Non-pigmented ciliary epithelial cell (primary cell): ENCODE results near the gene RABGAP1L.
"Not testable (repeated sequence)": the region's sequence is repeated elsewhere in the genome, so short reads cannot be mapped to it uniquely, and the experiment has no call there.

Experiments used
- DNase-seq: peaks from one replicate; pipeline ENCODE4 v3.0.0-alpha.2; 2010; ENCODE audit warnings: low read depth

RABGAP1L gene

GRCh38 chr1:174296309-174296708 is 137.0 kb downstream of the RABGAP1L start:
- DNase-seq, result no peak

- no peak for DNase-seq
These were observed 138.0 kb downstream of the RABGAP1L start for GRCh38 chr1:174297351-174297750.

- DNase-seq, result no peak
These were observed 142.2 kb downstream of the RABGAP1L start for GRCh38 chr1:174301295-174302077.

GRCh38 chr1:174308604-174309003 is 149.3 kb downstream of the RABGAP1L start:
- DNase-seq, result no peak

GRCh38 chr1:174309490-174309889 is 150.2 kb downstream of the RABGAP1L start:
- DNase-seq, result no peak

- DNase-seq, result no peak
These were observed 155.1 kb downstream of the RABGAP1L start for GRCh38 chr1:174314433-174314832.

GRCh38 chr1:174315239-174315638 is 155.9 kb downstream of the RABGAP1L start:
- no peak for DNase-seq

GRCh38 chr1:174320897-174321296 is 161.6 kb downstream of the RABGAP1L start:
- DNase-seq, result not testable (repeated sequence)

GRCh38 chr1:174322202-174322862 is 163.0 kb downstream of the RABGAP1L start:
- no peak for DNase-seq

- DNase-seq, result no peak
These were observed 165.2 kb downstream of the RABGAP1L start for GRCh38 chr1:174324493-174324892.

- no peak for DNase-seq
These were observed 165.6 kb downstream of the RABGAP1L start for GRCh38 chr1:174324939-174325338.

GRCh38 chr1:174326278-174326677 is 167.0 kb downstream of the RABGAP1L start:
- no peak for DNase-seq

- DNase-seq, result no peak
These were observed 174.1 kb downstream of the RABGAP1L start for GRCh38 chr1:174333437-174333836.

- DNase-seq, result no peak
These were observed 177.8 kb downstream of the RABGAP1L start for GRCh38 chr1:174337000-174337681.

GRCh38 chr1:174340404-174340803 is 181.1 kb downstream of the RABGAP1L start:
- DNase-seq, result not testable (repeated sequence)

- DNase-seq, result no peak
These were observed 184.8 kb downstream of the RABGAP1L start for GRCh38 chr1:174344162-174344561.

GRCh38 chr1:174352117-174352516 is 192.8 kb downstream of the RABGAP1L start:
- DNase-seq, result peak; percentile 5

GRCh38 chr1:174352883-174353608 is 193.7 kb downstream of the RABGAP1L start:
- no peak for DNase-seq

GRCh38 chr1:174358344-174358743 is 199.0 kb downstream of the RABGAP1L start:
- DNase-seq, result peak; percentile 1

- DNase-seq, result no peak
These were observed 199.6 kb downstream of the RABGAP1L start for GRCh38 chr1:174358786-174359453.

GRCh38 chr1:174359454-174359805 is 200.1 kb downstream of the RABGAP1L start:
- DNase-seq, result no peak
